ENCODE results near the gene MYBPC2. TPM values are rescaled to one million over a fixed set of nuclear protein-coding genes. Genes with fewer than 3 reads are reported as not detected.

Gene MYBPC2
- total and polyA plus RNA-seq, 9 of the 15 experiments (the other 6 are each of a cell fraction or from before 2014, with no cell fraction given): 0.01 to 0.14 (median 0.04) TPM; not detected in 6

GRCh38 chr19:50383852-50384684, 48.6 kb upstream of the MYBPC2 start, which contains the start of gene POLD1 (continued):
- TF ChIP-seq BCOR (IDR thresholded peaks at IDR 0.05) (0 out of 2 replicates have a peak, but pooled peaks have one; percentile 33), CC2D1A (IDR thresholded peaks at IDR 0.05) (no peak), NONO (IDR thresholded peaks at IDR 0.05; ENCODE audit: low read depth in 2 of 2, low read length in 1 of 2) (no peak), ZNF696 (CRISPR knock-in tag; conservative IDR thresholded peaks at IDR 0.05) (no peak), HDAC3 (IDR thresholded peaks at IDR 0.05; ENCODE audit: borderline replicate concordance, partially characterized antibody) (no peak), VEZF1 (CRISPR knock-in tag; IDR thresholded peaks at IDR 0.05) (peak; percentile 87), POLR2A (conservative IDR thresholded peaks at IDR 0.05) (peak; percentile 90), HMBOX1 (IDR thresholded peaks at IDR 0.05) (no peak), SLC30A9 (CRISPR knock-in tag; IDR thresholded peaks at IDR 0.05) (no peak), ZNF764 (CRISPR knock-in tag; IDR thresholded peaks at IDR 0.05; ENCODE audit: low read depth) (0 out of 2 replicates have a peak, but pooled peaks have one; percentile 69), SP2 (IDR thresholded peaks at IDR 0.05; ENCODE audit: extremely low read depth, low read depth, low read length, poor library complexity, severe bottlenecking) (no peak), ZNF57 (CRISPR knock-in tag; IDR thresholded peaks at IDR 0.05) (0 out of 2 replicates have a peak, but pooled peaks have one; percentile 41), KAT2B (IDR thresholded peaks at IDR 0.05; ENCODE audit: low read depth, low read length) (no peak), SPI1 (IDR thresholded peaks at IDR 0.05; ENCODE audit: borderline replicate concordance, low read depth, low read length) (no peak), ZNF707 (CRISPR knock-in tag; conservative IDR thresholded peaks at IDR 0.05) (no peak), FOXP1 (CRISPR knock-in tag; IDR thresholded peaks at IDR 0.05) (no peak), ARID1B (IDR thresholded peaks at IDR 0.05) (no peak), ZBTB12 (CRISPR knock-in tag; IDR thresholded peaks at IDR 0.05) (peak; percentile 5; the same call in 1 of the 2 replicates), RFX7 (CRISPR knock-in tag; IDR thresholded peaks at IDR 0.05) (no peak), FUS (optimal IDR thresholded peaks at IDR 0.05; ENCODE audit: low read depth, low read length) (peak; percentile 73), ARID2 (IDR thresholded peaks at IDR 0.05) (no peak), CREB1 (IDR thresholded peaks at IDR 0.05) (peak; percentile 78), CREB1 (CRISPR knock-in tag; IDR thresholded peaks at IDR 0.05) (peak; percentile 74), PKNOX1 (IDR thresholded peaks at IDR 0.05) (peak; percentile 42), MEF2D (tag; conservative IDR thresholded peaks at IDR 0.05; ENCODE audit: low read depth) (no peak), ZNF253 (CRISPR knock-in tag; conservative IDR thresholded peaks at IDR 0.05) (no peak)

Measured in K562 (cell line).